HuH-7.5 (cell line): ENCODE data around the gene MYO7B.

Source experiments
- DNase-seq: peaks from one replicate; pipeline ENCODE4 v3.0.0; 2011; ENCODE audit warnings: low spot score

The MYO7B gene

GRCh38 chr2:127638361-127639110 is 103.1 kb downstream of the MYO7B start:
- DNase-seq: no peak

- DNase-seq: no peak
Observed at GRCh38 chr2:127639111-127639474, 103.6 kb downstream of the MYO7B start.

- DNase-seq: no peak
Observed at GRCh38 chr2:127640082-127641072, 104.9 kb downstream of the MYO7B start.

GRCh38 chr2:127641133-127641532 is 105.7 kb downstream of the MYO7B start:
- no peak for DNase-seq

- DNase-seq: no peak
Observed at GRCh38 chr2:127641846-127642507, 106.5 kb downstream of the MYO7B start.

GRCh38 chr2:127642706-127643438 is 107.4 kb downstream of the MYO7B start:
- DNase-seq: no peak

- DNase-seq: no peak
Observed at GRCh38 chr2:127643439-127644065, 108.1 kb downstream of the MYO7B start.

GRCh38 chr2:127644066-127645025 is 108.9 kb downstream of the MYO7B start:
- no peak for DNase-seq

GRCh38 chr2:127645026-127645394 is 109.5 kb downstream of the MYO7B start:
- no peak for DNase-seq

- DNase-seq: no peak
Observed at GRCh38 chr2:127645395-127646291, 110.2 kb downstream of the MYO7B start, which contains the start of gene GPR17. Gene GPR17 (plus strand): TSS chr2:127646153. CDS start chr2:127650736, 4,583 bp downstream.

- no peak for DNase-seq
Observed at GRCh38 chr2:127646487-127647241, 111.2 kb downstream of the MYO7B start.

GRCh38 chr2:127647242-127648190 is 112.0 kb downstream of the MYO7B start:
- DNase-seq: no peak

GRCh38 chr2:127648321-127648720 is 112.8 kb downstream of the MYO7B start:
- no peak for DNase-seq

GRCh38 chr2:127649100-127649611 is 113.7 kb downstream of the MYO7B start:
- no peak for DNase-seq

GRCh38 chr2:127649684-127650040 is 114.2 kb downstream of the MYO7B start:
- DNase-seq: peak; percentile 93

- no peak for DNase-seq
Observed at GRCh38 chr2:127650041-127650784, 114.7 kb downstream of the MYO7B start.
